ENCODE data around the gene NRCAM.
"Not testable (repeated sequence)": the region's sequence is repeated elsewhere in the genome, so short reads cannot be mapped to it uniquely, and the experiment has no call there.

The NRCAM gene

GRCh38 chr7:108270385-108271015 lies 185.7 kb downstream of the NRCAM start:
- no peak for DNase-seq

- no peak for DNase-seq
Observed at GRCh38 chr7:108268200-108268820, 187.9 kb downstream of the NRCAM start.

GRCh38 chr7:108267615-108268014 lies 188.6 kb downstream of the NRCAM start:
- DNase-seq: no peak

- DNase-seq: no peak
Observed at GRCh38 chr7:108266491-108266890, 189.7 kb downstream of the NRCAM start.

- no peak for DNase-seq
Observed at GRCh38 chr7:108266035-108266434, 190.2 kb downstream of the NRCAM start.

GRCh38 chr7:108265007-108265406 lies 191.2 kb downstream of the NRCAM start:
- DNase-seq: no peak

GRCh38 chr7:108263425-108263824 lies 192.8 kb downstream of the NRCAM start:
- no peak for DNase-seq

GRCh38 chr7:108261560-108262255 lies 194.5 kb downstream of the NRCAM start:
- no peak for DNase-seq

- not testable (repeated sequence) for DNase-seq
Observed at GRCh38 chr7:108259447-108259846, 196.8 kb downstream of the NRCAM start.

- DNase-seq: no peak
Observed at GRCh38 chr7:108257954-108258353, 198.3 kb downstream of the NRCAM start.

GRCh38 chr7:108254259-108254658 lies 202.0 kb downstream of the NRCAM start:
- no peak for DNase-seq

- DNase-seq: no peak
Observed at GRCh38 chr7:108253275-108254044, 202.8 kb downstream of the NRCAM start.

- DNase-seq: peak in 1 of 2 donors; percentile 38
Observed at GRCh38 chr7:108252177-108252576, 204.1 kb downstream of the NRCAM start.

GRCh38 chr7:108251700-108252099 lies 204.5 kb downstream of the NRCAM start:
- DNase-seq: no peak

- no peak for DNase-seq
Observed at GRCh38 chr7:108249453-108249852, 206.8 kb downstream of the NRCAM start.

GRCh38 chr7:108248821-108249220 lies 207.4 kb downstream of the NRCAM start:
- no peak for DNase-seq

GRCh38 chr7:108248418-108248817 lies 207.8 kb downstream of the NRCAM start:
- no peak for DNase-seq

GRCh38 chr7:108247614-108248013 lies 208.6 kb downstream of the NRCAM start:
- DNase-seq: no peak

- DNase-seq: peak in 1 of 2 donors; percentile 28
Observed at GRCh38 chr7:108246227-108246837, 209.9 kb downstream of the NRCAM start.

- DNase-seq: no peak
Observed at GRCh38 chr7:108245523-108246226, 210.6 kb downstream of the NRCAM start.

- no peak for DNase-seq
Observed at GRCh38 chr7:108244110-108244509, 212.1 kb downstream of the NRCAM start.
